Ovary (tissue), 9 donors: ENCODE measurements around the gene PRKCQ. TPM values are rescaled to one million over a fixed set of nuclear protein-coding genes. Genes with fewer than 3 reads are reported as not detected.
"Not testable (repeated sequence)": the region's sequence is repeated elsewhere in the genome, so short reads cannot be mapped to it uniquely, and the experiment has no call there.

Experiments used
- DNase-seq, 5 donors: peaks; one replicate each; pipeline ENCODE4 v3.0.0-alpha.2; 2019 to 2020
- H3K27ac ChIP-seq, 2 donors: fragments of 200-600 bp; one replicate each; pipeline versions ENCODE4 v1.5.1 to v1.8.0; 2019 to 2022
- H3K27me3 ChIP-seq: fragments of 200-600 bp; one replicate; pipeline ENCODE4 v1.8.0; 2022
- H3K36me3 ChIP-seq: fragments of 200-600 bp; sonication (generic); one replicate; pipeline ENCODE4 v1.5.1; 2019
- H3K4me1 ChIP-seq: one replicate; pipeline ENCODE4 v1.8.1; 2013; ENCODE audit warnings: mild to moderate bottlenecking, moderate library complexity; ENCODE audit not compliant: insufficient read depth
- H3K4me3 ChIP-seq: fragments of 200-600 bp; sonication (generic); one replicate; pipeline ENCODE4 v1.5.1; 2017
- H3K9me3 ChIP-seq, 2 donors: fragments of 200-600 bp in 1 of 2; sonication (generic) in 1 of 2; one replicate each; pipeline versions ENCODE4 v1.5.1 to v1.8.1; 2013 to 2019; ENCODE audit warnings: mild to moderate bottlenecking in 1 of 2, moderate library complexity in 1 of 2
- CTCF ChIP-seq, 3 donors: fragments of 450-650 bp in 2 of 3; fragments of 200-600 bp in 1 of 3; IDR thresholded peaks; one replicate each; pipeline versions ENCODE4 v1.5.1 to v1.8.0; 2016 to 2022; ENCODE audit warnings: antibody characterized with exemption in 3 of 3, mild to moderate bottlenecking in 1 of 3
- EP300 ChIP-seq: sonication (generic); formaldehyde crosslinking; IDR thresholded peaks from one replicate; pipeline ENCODE4 v1.6.1; 2017; ENCODE audit warnings: antibody characterized with exemption
- POLR2A ChIP-seq: fragments of 450-650 bp; IDR thresholded peaks from one replicate; pipeline ENCODE4 v1.6.1; 2017; ENCODE audit warnings: antibody characterized with exemption, mild to moderate bottlenecking, moderate library complexity
- WGBS, 3 donors: extraction: QIAGEN DNeasy Blood & Tissue Kit in 1 of 3; methylation state at CpG; one replicate each; pipeline versions ENCODE4 v1.1.5 to v1.1.7; 2013 to 2017; 5-methylcytosine and 5-hydroxymethylcytosine counted together
- intact Hi-C, 4 donors: fragments of 100-400 bp; cut with DNase I; formaldehyde crosslinking; loops; one replicate each; pipeline versions ENCODE4 v1.11.0 to v1.15.1; 2022 to 2023
- polyA plus RNA-seq, 2 donors: library from polyadenylated mRNA; stranded (reverse); fragments of 200-250 nt in 1 of 2; fragments of 350-450 nt in 1 of 2; fragmentation: Illumina TruSeq in 1 of 2; extraction: RNeasy Lipid Tissue Mini Kit (QIAGEN cat#74804) in 1 of 2; gene quantifications; one replicate each; pipeline ENCODE4 v1.2.3, GENCODE V29; 2013 to 2014
- total RNA-seq, 7 donors: library from RNA; depleted of rRNA in 2 of 7; stranded (reverse); fragments of >200 nt in 2 of 7; fragmentation: NEBNext Ultra II Directional in 3 of 7; extraction: Animal tissue kit (Norgen Biotek cat#: 25700) in 3 of 7; gene quantifications; one replicate each; pipeline versions ENCODE4 v1.1.0 to v1.2.4, GENCODE V29; 2016 to 2023
- donor health status: DM: no; HTN: no; CAD: no; lungs with moderate emphysema.
- donor health status: DM: no; HTN: no; CAD: no.
- donor health status: Bipolar disorder and iron deficiency.
- donor health status: DM: yes; HTN: yes; CAD: no.
- donor health status: DM: no; HTN: no; CAD: no.
- donor health status: DM: yes; HTN: yes; CAD: no.

PRKCQ gene
- total and polyA plus RNA-seq, 9 donors = 0.71 to 3.6 (median 1.1) TPM

GRCh38 chr10:6383096-6383812 is 196.8 kb downstream of the PRKCQ start:
- Histone ChIP-seq H3K4me3 (no peak overlapping the region), H3K27me3 (no peaks in the 10 kb centered on the region), H3K4me1 (peaks cover 6% of the 10 kb centered on the region), H3K27ac (no peak overlapping the region), H3K9me3 (no peaks in the 10 kb centered on the region), H3K36me3 (no peaks in the 10 kb centered on the region)
- peak in 2 of 5 donors; percentile 30 to 47 for DNase-seq
- WGBS, 3 donors = 40 to 56% (median 48%) methylated on average over 8 of the region's 8 CpGs
- intact Hi-C loops = loop anchor here in 1 of 4 donors (10.0 kb wide), 1 partner anchor 158 kb away; no protein-coding TSS in a partner anchor
- TF ChIP-seq CTCF (IDR thresholded peaks at IDR 0.05) = no peak
- no peak for TF ChIP-seq POLR2A
- TF ChIP-seq EP300 = no peak

DNA sequence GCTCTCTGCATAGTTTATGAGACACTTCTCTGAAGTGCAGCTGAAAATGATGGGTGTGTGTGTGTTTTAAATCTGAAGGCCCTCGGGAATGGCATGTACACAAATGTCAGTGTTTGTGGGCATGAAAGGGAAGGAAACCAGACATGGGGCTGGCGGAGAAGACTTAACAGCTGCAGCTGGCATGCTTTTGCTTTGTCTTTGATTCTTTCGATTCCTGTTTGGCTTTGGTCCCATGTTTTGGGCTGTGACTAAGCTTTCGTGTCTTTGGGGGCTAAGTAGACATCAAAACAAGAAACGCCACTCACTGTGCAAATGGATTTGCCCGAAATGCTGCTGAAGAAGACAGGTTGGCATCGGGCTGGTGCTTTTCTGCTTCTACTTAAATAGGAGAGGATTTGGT is 198.0 kb downstream of the PRKCQ start:
- 22 to 27% (median 27%) methylated on average over 7 of the region's 7 CpGs for WGBS, 3 donors
- DNase-seq = no peak
- H3K36me3 ChIP-seq = no peaks in the 10 kb centered on the region
- no peaks in the 10 kb centered on the region for H3K9me3 ChIP-seq
- intact Hi-C loops = loop anchor here in 1 of 4 donors (10.0 kb wide), 1 partner anchor 157 kb away; no protein-coding TSS in a partner anchor
- TF ChIP-seq EP300 (no peak), CTCF (IDR thresholded peaks at IDR 0.05) (no peak), POLR2A (no peak)
- H3K27me3 ChIP-seq = no peaks in the 10 kb centered on the region
- H3K4me1 ChIP-seq = peaks cover 6% of the 10 kb centered on the region
- H3K27ac ChIP-seq = no peak overlapping the region
- H3K4me3 ChIP-seq = no peak overlapping the region

GRCh38 chr10:6380478-6380877 is 199.6 kb downstream of the PRKCQ start:
- 87 to 91% (median 88%) methylated on average over 5 of the region's 5 CpGs for WGBS, 3 donors
- H3K27me3 ChIP-seq, H3K4me1 ChIP-seq, H3K4me3 ChIP-seq, H3K9me3 ChIP-seq, H3K36me3 ChIP-seq, H3K27ac ChIP-seq, DNase-seq: not testable (repeated sequence)
- intact Hi-C loops = loop anchor here in 1 of 4 donors (10.0 kb wide), 1 partner anchor 156 kb away; no protein-coding TSS in a partner anchor

GRCh38 chr10:6379015-6379776 is 200.9 kb downstream of the PRKCQ start:
- TF ChIP-seq CTCF (IDR thresholded peaks at IDR 0.05) = no peak
- DNase-seq = no peak
- 87 to 96% (median 94%) methylated on average over 1 of the region's 1 CpG for WGBS, 3 donors
- peaks cover 6% of the 10 kb centered on the region for H3K4me1 ChIP-seq
- no peaks in the 10 kb centered on the region for H3K9me3 ChIP-seq
- intact Hi-C loops = no loop called here
- no peak overlapping the region for H3K4me3 ChIP-seq
- H3K27ac ChIP-seq = no peak overlapping the region
- no peaks in the 10 kb centered on the region for H3K36me3 ChIP-seq
- no peaks in the 10 kb centered on the region for H3K27me3 ChIP-seq
